ENCODE measurements around the gene CAB39.

DNA sequence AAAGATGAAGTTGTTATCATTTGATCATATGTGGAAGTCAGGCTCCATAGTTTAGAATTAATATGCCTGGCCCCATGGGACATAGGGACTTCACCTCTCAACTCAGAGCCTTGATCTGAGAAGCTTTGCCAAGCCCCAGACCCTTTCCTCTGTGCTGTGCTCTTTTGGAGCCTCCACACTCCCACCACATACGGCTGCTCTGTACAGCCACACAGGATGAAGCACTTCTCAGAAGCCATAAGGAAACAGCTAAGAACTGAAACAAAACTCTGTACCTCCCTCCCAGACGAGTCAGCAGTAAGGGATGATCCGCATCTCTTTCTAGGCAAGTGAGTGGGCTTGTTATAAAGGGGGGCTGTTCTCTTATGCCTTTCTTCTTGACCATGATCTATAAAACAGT lies 66.5 kb downstream of the CAB39 start:
- TF ChIP-seq, protein P1, sequence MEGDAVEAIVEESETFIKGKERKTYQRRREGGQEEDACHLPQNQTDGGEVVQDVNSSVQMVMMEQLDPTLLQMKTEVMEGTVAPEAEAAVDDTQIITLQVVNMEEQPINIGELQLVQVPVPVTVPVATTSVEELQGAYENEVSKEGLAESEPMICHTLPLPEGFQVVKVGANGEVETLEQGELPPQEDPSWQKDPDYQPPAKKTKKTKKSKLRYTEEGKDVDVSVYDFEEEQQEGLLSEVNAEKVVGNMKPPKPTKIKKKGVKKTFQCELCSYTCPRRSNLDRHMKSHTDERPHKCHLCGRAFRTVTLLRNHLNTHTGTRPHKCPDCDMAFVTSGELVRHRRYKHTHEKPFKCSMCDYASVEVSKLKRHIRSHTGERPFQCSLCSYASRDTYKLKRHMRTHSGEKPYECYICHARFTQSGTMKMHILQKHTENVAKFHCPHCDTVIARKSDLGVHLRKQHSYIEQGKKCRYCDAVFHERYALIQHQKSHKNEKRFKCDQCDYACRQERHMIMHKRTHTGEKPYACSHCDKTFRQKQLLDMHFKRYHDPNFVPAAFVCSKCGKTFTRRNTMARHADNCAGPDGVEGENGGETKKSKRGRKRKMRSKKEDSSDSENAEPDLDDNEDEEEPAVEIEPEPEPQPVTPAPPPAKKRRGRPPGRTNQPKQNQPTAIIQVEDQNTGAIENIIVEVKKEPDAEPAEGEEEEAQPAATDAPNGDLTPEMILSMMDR (IDR thresholded peaks at IDR 0.05), result no peak
- TF ChIP-seq EZH2 (IDR thresholded peaks at IDR 0.05), result no peak
- TF ChIP-seq EZH2phosphoT487 (IDR thresholded peaks at IDR 0.05), result no peak

Data from neural progenitor cell (in vitro differentiated cells).